ENCODE measurements around the gene ZFP36L1.

ZFP36L1 gene

GRCh38 chr14:68816183-68816942, 23.5 kb upstream of the ZFP36L1 start:
- DNase-seq, result peak; percentile 97

GRCh38 chr14:68815298-68816182, 22.7 kb upstream of the ZFP36L1 start:
- no peak for DNase-seq

GRCh38 chr14:68814539-68815297, 21.9 kb upstream of the ZFP36L1 start:
- DNase-seq, result peak; percentile 71

GRCh38 chr14:68814238-68814538, 21.3 kb upstream of the ZFP36L1 start:
- DNase-seq, result no peak

- DNase-seq, result no peak
Observed at GRCh38 chr14:68813318-68813838, 20.5 kb upstream of the ZFP36L1 start.

- DNase-seq, result no peak
Observed at GRCh38 chr14:68811171-68811570, 18.3 kb upstream of the ZFP36L1 start.

- no peak for DNase-seq
Observed at GRCh38 chr14:68810173-68811153, 17.6 kb upstream of the ZFP36L1 start.

- no peak for DNase-seq
Observed at GRCh38 chr14:68809524-68809923, 16.7 kb upstream of the ZFP36L1 start.

GRCh38 chr14:68808696-68809480, 16.0 kb upstream of the ZFP36L1 start:
- DNase-seq, result no peak

GRCh38 chr14:68807987-68808386, 15.1 kb upstream of the ZFP36L1 start:
- no peak for DNase-seq

- DNase-seq, result peak; percentile 76
Observed at GRCh38 chr14:68807148-68807600, 14.3 kb upstream of the ZFP36L1 start.

- DNase-seq, result no peak
Observed at GRCh38 chr14:68806526-68807147, 13.8 kb upstream of the ZFP36L1 start.

- DNase-seq, result no peak
Observed at GRCh38 chr14:68805414-68805813, 12.5 kb upstream of the ZFP36L1 start.

- no peak for DNase-seq
Observed at GRCh38 chr14:68801631-68802030, 8.8 kb upstream of the ZFP36L1 start.

GRCh38 chr14:68800953-68801352, 8.1 kb upstream of the ZFP36L1 start:
- DNase-seq, result no peak

GRCh38 chr14:68800390-68800789, 7.5 kb upstream of the ZFP36L1 start:
- DNase-seq, result no peak

- no peak for DNase-seq
Observed at GRCh38 chr14:68798621-68799020, 5.8 kb upstream of the ZFP36L1 start.

- DNase-seq, result no peak
Observed at GRCh38 chr14:68797121-68797670, 4.3 kb upstream of the ZFP36L1 start.

- no peak for DNase-seq
Observed at GRCh38 chr14:68796418-68797101, 3.7 kb upstream of the ZFP36L1 start.
